GM21381 (cell line): ENCODE measurements around the gene IRS1.

ENCODE experiments used
- ATAC-seq: cut with Tn5 transposase; IDR thresholded peaks from one replicate; pipeline ENCODE4 v1.9.1; 2021; ENCODE audit warnings: mild to moderate bottlenecking, moderate library complexity; ENCODE audit not compliant: unreplicated experiment

Gene IRS1

GRCh38 chr2:226791056-226791486, 8.5 kb downstream of the IRS1 start:
- ATAC-seq, result peak; percentile 53

GRCh38 chr2:226790431-226790830, 9.2 kb downstream of the IRS1 start:
- no peak for ATAC-seq

GRCh38 chr2:226790011-226790410, 9.6 kb downstream of the IRS1 start:
- no peak for ATAC-seq

- ATAC-seq, result no peak
These were observed 10.6 kb downstream of the IRS1 start for GRCh38 chr2:226788881-226789490.

- no peak for ATAC-seq
These were observed 11.6 kb downstream of the IRS1 start for GRCh38 chr2:226788064-226788463.

GRCh38 chr2:226783885-226784284, 15.7 kb downstream of the IRS1 start:
- no peak for ATAC-seq

- no peak for ATAC-seq
These were observed 17.4 kb downstream of the IRS1 start for GRCh38 chr2:226782092-226782713.

- no peak for ATAC-seq
These were observed 19.2 kb downstream of the IRS1 start for GRCh38 chr2:226780431-226780830.

GRCh38 chr2:226777611-226778010, 22.0 kb downstream of the IRS1 start:
- no peak for ATAC-seq

- ATAC-seq, result no peak
These were observed 23.5 kb downstream of the IRS1 start for GRCh38 chr2:226776104-226776503.

GRCh38 chr2:226775032-226775509, 24.5 kb downstream of the IRS1 start:
- ATAC-seq, result no peak

- peak; percentile 24 for ATAC-seq
These were observed 26.3 kb downstream of the IRS1 start for GRCh38 chr2:226773291-226773690.

- ATAC-seq, result peak; percentile 97
These were observed 27.0 kb downstream of the IRS1 start for GRCh38 chr2:226772389-226773179.

GRCh38 chr2:226771067-226771466, 28.6 kb downstream of the IRS1 start:
- ATAC-seq, result no peak

- no peak for ATAC-seq
These were observed 32.4 kb downstream of the IRS1 start for GRCh38 chr2:226767056-226767813.

GRCh38 chr2:226766352-226767055, 33.1 kb downstream of the IRS1 start:
- no peak for ATAC-seq

GRCh38 chr2:226763320-226763719, 36.3 kb downstream of the IRS1 start:
- no peak for ATAC-seq

GRCh38 chr2:226761195-226761583, 38.4 kb downstream of the IRS1 start:
- ATAC-seq, result no peak

- ATAC-seq, result no peak
These were observed 39.0 kb downstream of the IRS1 start for GRCh38 chr2:226760412-226761194.

- no peak for ATAC-seq
These were observed 39.9 kb downstream of the IRS1 start for GRCh38 chr2:226759768-226760167.
